ENCODE measurements around the gene SPTBN1.
"Not testable (repeated sequence)": the region's sequence is repeated elsewhere in the genome, so short reads cannot be mapped to it uniquely, and the experiment has no call there.

Gene SPTBN1

GRCh38 chr2:54529518-54529917 is 73.4 kb downstream of the SPTBN1 start:
- not testable (repeated sequence) for DNase-seq (ENCODE audit: low spot score)

DNA sequence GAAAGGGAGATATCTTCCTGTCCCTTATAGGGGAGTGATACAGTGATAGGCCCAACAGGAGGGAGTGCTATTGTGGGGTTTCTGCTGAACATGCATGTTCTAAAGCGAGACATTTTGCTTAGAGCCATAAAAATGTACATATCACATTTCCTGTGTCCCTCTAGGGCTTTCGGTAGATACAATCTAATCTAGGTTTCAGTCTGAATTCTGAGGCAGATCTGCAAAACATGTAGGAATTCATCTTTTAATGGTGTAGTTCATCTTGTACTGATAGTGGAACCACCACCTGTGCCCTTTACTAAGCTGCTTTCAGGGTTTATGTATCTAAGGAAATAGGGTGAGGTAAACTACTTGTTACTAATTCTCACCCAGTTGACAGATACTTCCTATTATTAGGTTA is 73.8 kb downstream of the SPTBN1 start:
- DNase-seq (ENCODE audit: low spot score), result no peak

DNA sequence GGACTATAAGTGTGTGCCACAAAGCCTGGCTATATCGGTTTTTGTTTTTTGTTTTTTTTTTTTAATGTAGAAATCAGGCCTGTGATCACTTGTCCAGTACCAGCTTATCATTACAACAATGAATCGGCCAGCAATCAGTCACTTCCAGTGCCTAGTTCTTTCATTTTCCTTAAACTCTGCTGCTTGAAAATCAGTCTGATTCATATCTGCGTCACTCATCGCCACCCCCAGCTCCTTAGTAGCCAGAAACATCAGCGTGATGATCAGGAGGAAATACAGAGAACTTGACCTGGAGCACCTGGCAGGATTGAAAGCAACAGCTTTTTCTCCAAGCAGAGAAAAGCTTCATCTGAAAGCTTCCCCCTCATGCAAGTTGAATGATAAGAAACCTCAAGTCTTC is 75.4 kb downstream of the SPTBN1 start:
- no peak for DNase-seq (ENCODE audit: low spot score)

- DNase-seq (ENCODE audit: low spot score), result no peak
Observed at GRCh38 chr2:54534221-54534620, 78.1 kb downstream of the SPTBN1 start.

GRCh38 chr2:54534625-54535024 is 78.5 kb downstream of the SPTBN1 start:
- no peak for DNase-seq (ENCODE audit: low spot score)

- DNase-seq (ENCODE audit: low spot score), result peak; percentile 10
Observed at GRCh38 chr2:54535599-54536195, 79.6 kb downstream of the SPTBN1 start.

GRCh38 chr2:54536720-54537119 is 80.6 kb downstream of the SPTBN1 start:
- no peak for DNase-seq (ENCODE audit: low spot score)

- DNase-seq (ENCODE audit: low spot score), result no peak
Observed at GRCh38 chr2:54538537-54538936, 82.4 kb downstream of the SPTBN1 start.

DNA sequence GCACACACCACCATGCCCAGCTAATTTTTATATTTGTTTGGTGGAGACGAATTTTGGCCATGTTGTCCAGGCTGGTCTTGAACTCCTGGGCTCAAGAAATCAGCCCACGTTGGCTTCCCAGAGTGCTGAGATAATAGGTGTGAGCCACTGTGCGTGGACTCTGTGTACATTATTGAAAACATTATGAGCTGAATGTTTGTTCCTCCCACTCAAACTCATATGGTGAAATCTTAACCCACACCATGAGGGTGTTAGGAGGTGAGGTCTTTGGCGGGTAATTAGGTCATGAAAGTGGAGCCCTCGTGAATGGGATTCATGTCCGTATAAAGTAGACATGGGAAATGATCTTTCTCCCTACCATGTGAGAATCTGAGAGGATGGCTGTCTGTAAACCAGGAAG is 83.6 kb downstream of the SPTBN1 start:
- no peak for DNase-seq (ENCODE audit: low spot score)

DNA sequence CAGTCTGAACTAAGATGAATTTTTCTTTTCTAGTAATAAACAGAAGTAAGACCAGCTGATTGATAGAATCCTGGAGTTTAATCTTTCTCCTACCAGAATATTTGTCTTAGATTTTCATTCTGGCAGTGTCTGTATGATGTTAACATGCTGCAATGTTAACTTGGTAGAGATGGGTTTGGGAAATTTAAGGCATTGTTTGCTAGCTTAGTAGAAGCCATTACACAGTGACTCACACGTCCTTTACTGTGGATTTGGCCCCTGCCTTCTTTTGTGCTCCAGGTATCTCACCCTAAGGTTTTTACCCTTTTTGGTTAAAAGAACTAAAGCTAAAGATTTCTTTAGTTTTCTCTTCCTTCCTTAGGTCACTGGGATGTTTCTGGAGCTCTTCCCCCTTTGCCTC is 84.1 kb downstream of the SPTBN1 start:
- no peak for DNase-seq (ENCODE audit: low spot score)

GRCh38 chr2:54541995-54542394 is 85.9 kb downstream of the SPTBN1 start:
- no peak for DNase-seq (ENCODE audit: low spot score)

DNA sequence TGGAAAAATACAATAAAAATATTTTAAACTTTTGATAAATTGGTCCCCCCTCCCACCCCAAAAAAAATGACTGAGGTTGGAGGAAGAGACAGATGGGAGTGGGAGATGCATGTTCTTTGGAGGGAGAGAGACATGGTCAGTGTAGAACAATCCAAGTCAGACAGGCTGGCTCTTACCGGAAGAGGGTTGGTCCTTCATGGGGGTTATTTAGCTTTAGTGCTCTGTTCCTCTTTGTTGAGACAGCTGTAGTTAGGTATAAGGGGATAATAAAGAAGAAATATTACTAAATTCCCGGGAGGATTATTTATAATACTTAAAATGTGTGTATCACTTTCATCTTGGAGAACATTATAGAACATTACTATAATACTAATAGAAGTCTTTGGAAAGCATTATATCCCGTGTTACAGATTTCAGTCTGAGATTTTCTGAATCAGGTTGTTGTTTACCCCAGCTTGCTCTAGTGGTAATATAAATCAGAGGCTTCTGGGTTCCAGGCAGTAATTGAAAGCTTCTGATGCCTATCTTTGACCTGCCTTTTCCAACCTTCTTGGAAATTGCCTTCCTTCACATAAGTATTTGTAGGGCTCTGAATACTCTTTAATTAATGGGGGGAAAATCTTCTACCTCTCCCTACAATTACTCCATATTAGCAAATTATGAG is 87.7 kb downstream of the SPTBN1 start:
- DNase-seq (ENCODE audit: low spot score), result no peak

GRCh38 chr2:54545702-54546450 is 89.7 kb downstream of the SPTBN1 start:
- DNase-seq (ENCODE audit: low spot score), result no peak

GRCh38 chr2:54546518-54546917 is 90.4 kb downstream of the SPTBN1 start:
- DNase-seq (ENCODE audit: low spot score), result no peak

DNA sequence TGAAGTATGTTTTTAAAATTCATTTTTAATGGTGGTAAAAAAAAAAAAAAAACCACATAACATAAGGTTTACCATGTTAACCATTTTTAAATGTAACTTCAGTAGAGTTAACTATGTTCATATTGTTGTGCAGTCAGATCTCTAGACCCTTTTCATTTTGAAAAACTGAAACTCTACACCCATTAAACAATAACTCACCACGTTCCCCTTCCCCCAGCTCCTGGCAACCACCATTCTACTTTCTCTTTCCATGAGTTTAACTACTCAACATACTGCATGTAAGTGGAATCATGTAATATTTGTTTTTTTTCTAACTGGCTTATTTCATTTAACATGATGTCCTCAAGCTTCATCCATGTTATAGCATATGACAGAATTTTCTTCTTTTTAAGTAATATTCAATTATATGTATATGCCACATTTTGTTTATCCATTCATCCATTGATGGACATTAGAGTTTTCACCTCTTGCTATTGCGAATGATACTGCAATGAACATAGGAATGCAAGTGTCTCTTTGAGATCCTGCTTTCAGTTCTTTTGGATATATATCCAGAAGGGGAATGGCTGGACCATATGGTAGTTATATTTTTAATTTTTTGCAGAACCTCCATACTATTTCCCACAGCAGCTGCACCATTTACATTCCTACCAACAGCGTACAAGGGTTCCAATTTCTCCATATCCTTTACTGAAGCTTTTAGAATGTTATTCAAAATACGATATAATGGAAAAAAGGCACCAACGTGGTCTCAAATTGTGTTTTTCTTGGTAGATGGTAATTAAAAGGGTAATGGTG is 91.0 kb downstream of the SPTBN1 start:
- DNase-seq (ENCODE audit: low spot score), result no peak

DNA sequence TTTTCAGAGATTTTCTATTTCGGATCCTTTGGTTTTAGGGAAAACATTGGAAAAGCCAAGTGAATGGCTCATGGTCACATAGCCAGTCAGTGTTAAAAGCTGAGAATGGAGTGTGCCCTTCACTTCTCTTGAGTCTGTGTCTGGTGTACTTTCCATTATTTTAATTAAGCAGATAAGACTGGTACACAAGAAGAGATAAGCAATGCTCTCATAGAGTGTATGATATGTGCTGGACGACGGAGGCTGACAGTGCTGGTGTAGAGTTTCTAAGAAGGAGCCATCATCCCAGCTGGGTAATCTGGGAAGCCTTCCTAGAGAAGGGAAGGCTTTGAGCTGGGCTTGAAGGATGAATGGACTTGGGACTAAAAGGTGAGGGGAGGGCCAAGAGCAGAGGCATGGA is 93.3 kb downstream of the SPTBN1 start:
- DNase-seq (ENCODE audit: low spot score), result no peak

GRCh38 chr2:54549917-54550518 is 93.9 kb downstream of the SPTBN1 start:
- DNase-seq (ENCODE audit: low spot score), result no peak

GRCh38 chr2:54550547-54550946 is 94.4 kb downstream of the SPTBN1 start:
- DNase-seq (ENCODE audit: low spot score), result no peak

DNA sequence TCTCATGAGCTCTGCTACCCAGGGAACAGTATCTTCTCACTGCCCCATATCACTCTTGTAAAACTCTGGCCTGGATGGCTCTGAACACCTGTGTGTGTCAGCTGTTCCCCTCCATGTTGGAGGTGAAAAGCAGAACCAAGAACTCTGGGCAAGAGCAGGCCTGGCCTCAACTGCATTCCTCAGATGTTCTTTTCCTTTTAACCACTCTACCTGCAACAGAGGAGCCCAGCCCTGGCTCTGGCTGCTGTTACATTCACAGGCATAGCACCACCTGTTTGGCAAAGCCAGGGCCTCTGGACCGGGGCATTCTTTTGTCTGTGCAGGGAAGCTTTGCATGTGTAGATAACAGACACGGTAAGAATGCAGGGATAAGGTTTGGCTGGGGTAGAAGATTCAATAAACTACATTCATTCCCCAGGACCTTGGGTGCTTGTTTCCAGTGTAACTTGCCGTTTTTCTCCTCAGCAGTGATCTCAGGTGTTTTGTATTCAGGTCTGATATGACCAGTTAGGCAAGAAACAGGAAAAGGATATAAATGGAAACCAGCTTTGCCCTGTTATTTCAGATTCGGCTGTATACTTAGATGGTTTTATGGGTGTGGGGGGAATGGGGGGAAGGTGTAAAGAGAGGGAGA is 95.1 kb downstream of the SPTBN1 start:
- DNase-seq (ENCODE audit: low spot score), result peak; percentile 38

GRCh38 chr2:54553075-54553474 is 96.9 kb downstream of the SPTBN1 start:
- no peak for DNase-seq (ENCODE audit: low spot score)

DNA sequence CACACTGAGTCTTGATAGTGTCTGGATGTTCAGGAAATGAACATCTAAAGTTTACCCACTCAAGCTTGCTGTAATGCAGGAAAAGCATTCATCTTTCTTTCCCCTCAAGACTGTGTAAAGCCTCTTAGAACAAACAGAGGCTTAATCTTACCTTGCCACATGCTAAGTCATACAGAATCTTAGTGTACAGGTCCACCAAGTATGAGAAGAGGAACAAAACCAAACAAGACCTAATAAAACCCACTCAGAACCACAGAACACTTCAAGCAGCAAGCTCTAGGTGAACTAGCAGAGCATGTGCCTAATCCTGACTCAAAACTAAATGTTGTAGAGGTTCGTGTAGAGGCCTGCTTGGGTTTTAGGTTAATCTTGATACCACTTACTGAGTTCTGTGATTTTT is 97.6 kb downstream of the SPTBN1 start:
- DNase-seq (ENCODE audit: low spot score), result no peak

Data from NAMALWA (cell line).